WERI-Rb-1 (cell line): ENCODE data around the gene SERTM1.

Source experiments
- DNase-seq: peaks from one replicate; pipeline ENCODE4 v3.0.0-alpha.2; 2020
- H3K27ac ChIP-seq: fragments of 250-450 bp; sonication (Bioruptor Pico); 2 replicates; pipeline ENCODE4 v1.5.1; 2020; ENCODE audit warnings: mild to moderate bottlenecking, moderate library complexity
- H3K27me3 ChIP-seq: fragments of 250-450 bp; sonication (Bioruptor Pico); 2 replicates; pipeline ENCODE4 v1.5.1; 2021; ENCODE audit warnings: mild to moderate bottlenecking, low read depth, moderate library complexity; ENCODE audit not compliant: insufficient read depth, severe bottlenecking
- H3K36me3 ChIP-seq: fragments of 250-450 bp; sonication (Bioruptor Pico); 2 replicates; pipeline ENCODE4 v1.5.1; 2020; ENCODE audit warnings: mild to moderate bottlenecking, moderate library complexity
- H3K4me3 ChIP-seq: 2 replicates; pipeline ENCODE4 v1.5.1; 2011; ENCODE audit warnings: low read depth, mild to moderate bottlenecking, control low read depth, low read length
- H3K9me3 ChIP-seq: fragments of 250-450 bp; sonication (Bioruptor Pico); 2 replicates; pipeline ENCODE4 v1.5.1; 2021; ENCODE audit warnings: mild to moderate bottlenecking, moderate library complexity; ENCODE audit not compliant: severe bottlenecking
- TF ChIP-seq, protein P1 (sequence below): IDR thresholded peaks from 2 replicates; pipeline ENCODE4 v1.5.1; 2011; ENCODE audit warnings: low read depth, mild to moderate bottlenecking, control low read depth, inconsistent platforms, low read length

Gene SERTM1

DNA sequence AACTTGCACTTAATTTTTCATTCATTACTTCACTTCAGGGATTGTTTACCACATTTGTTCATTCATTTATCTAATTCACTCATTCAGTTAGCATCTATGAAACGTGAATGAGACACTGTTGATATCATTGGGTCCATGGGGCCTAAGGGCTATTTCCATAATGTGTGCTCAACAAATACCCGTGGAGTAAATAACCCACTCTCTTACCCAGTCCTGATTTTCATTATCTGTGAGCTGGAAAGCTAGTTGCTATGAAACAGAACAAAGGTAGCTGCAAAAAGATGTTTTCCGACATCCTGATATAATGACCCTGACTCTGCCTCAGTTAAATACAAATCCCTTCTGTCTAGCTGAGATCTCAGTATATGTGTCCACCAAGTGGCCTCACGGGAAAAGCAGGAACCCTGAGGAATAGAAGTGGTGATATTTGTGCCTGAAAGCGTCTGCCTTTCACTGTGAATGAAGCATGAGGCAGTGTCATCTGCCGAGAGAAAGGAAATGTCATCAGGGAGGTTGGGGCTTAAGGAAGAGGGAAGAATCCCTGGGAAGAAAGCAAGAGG is 63.8 kb downstream of the SERTM1 start:
- TF ChIP-seq, protein P1, sequence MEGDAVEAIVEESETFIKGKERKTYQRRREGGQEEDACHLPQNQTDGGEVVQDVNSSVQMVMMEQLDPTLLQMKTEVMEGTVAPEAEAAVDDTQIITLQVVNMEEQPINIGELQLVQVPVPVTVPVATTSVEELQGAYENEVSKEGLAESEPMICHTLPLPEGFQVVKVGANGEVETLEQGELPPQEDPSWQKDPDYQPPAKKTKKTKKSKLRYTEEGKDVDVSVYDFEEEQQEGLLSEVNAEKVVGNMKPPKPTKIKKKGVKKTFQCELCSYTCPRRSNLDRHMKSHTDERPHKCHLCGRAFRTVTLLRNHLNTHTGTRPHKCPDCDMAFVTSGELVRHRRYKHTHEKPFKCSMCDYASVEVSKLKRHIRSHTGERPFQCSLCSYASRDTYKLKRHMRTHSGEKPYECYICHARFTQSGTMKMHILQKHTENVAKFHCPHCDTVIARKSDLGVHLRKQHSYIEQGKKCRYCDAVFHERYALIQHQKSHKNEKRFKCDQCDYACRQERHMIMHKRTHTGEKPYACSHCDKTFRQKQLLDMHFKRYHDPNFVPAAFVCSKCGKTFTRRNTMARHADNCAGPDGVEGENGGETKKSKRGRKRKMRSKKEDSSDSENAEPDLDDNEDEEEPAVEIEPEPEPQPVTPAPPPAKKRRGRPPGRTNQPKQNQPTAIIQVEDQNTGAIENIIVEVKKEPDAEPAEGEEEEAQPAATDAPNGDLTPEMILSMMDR, result no peak
- no peak for DNase-seq
- H3K9me3 ChIP-seq, result no peaks in the 10 kb centered on the region
- no peak overlapping the region for H3K27ac ChIP-seq
- H3K27me3 ChIP-seq, result no peaks in the 10 kb centered on the region
- H3K36me3 ChIP-seq, result no peaks in the 10 kb centered on the region
- no peak overlapping the region for H3K4me3 ChIP-seq

DNA sequence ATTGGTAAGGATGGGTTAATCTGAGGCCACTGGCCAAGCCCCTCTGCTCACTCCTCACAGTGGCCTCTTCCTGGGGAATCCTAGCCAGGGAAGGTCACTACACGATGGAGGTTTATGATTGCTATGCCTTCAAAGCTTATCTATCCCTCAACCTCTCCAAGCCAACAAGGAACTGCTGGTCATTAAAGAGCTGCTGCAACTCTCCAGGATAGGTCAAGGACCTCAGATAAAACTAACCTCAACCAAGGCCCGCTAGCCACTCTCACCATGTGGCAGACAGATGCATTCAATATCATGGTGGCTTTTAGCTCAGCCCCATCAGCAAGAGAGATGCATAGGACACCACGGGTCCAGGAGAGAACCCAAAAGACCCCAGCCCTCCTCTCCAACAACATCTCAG is 71.6 kb downstream of the SERTM1 start:
- Histone ChIP-seq H3K36me3 (no peaks in the 10 kb centered on the region), H3K9me3 (no peaks in the 10 kb centered on the region), H3K4me3 (no peak overlapping the region), H3K27ac (no peak overlapping the region), H3K27me3 (no peaks in the 10 kb centered on the region)
- DNase-seq, result no peak
- TF ChIP-seq, protein P1, result no peak

DNA sequence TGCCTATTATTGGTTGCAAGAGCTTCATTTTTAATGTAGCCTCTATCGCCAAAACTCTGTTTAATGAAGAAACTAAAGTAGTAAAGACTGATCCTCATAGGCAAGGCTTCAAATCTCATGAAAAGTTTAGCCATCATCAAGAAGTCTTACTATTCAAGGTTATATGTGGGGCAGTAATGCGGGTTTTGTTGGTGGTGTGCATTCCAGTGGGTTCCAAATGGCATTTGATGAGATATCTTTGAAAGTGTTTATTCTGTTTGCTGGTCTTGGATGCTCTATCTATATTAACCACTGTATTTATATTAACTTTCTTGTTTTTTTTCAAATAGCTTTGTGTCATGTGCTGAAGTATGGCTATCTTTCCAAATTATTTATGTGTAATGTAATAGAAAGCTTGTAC is 72.2 kb downstream of the SERTM1 start:
- Histone ChIP-seq H3K9me3 (no peaks in the 10 kb centered on the region), H3K36me3 (no peaks in the 10 kb centered on the region), H3K27me3 (no peaks in the 10 kb centered on the region), H3K4me3 (no peak overlapping the region), H3K27ac (no peak overlapping the region)
- no peak for DNase-seq
- TF ChIP-seq, protein P1, result no peak
